SKM-1 treated with dmso at 0.1 percent for 144 hours (cell line): ENCODE data around the gene NR1H3.
"Not testable (repeated sequence)": the region's sequence is repeated elsewhere in the genome, so short reads cannot be mapped to it uniquely, and the experiment has no call there.

Experiments used
- DNase-seq: peaks from one replicate; lab custom pipeline; 2025; ENCODE audit not compliant: unreplicated experiment; lab: John Stamatoyannopoulos, UW

NR1H3 gene

DNA sequence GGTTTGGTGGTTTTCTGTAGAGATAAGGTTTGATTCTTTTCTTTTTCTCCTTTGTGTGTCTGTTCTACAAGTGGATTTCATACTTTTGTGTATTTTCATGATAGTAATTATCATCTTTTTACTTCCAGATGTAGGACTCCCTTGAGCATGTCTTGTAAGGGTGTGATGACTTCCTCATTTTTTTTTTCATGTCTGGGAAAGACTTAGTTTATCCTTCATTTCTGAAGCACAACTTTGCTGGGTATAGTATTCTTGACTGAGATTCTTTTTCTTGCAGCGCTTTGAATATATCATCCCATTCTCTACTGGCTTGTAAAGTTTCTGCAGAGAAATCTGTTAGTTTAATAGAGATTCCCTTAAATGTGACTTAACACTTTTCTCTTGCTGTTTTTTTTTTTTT lies 45.1 kb downstream of the NR1H3 start:
- DNase-seq, result no peak

DNA sequence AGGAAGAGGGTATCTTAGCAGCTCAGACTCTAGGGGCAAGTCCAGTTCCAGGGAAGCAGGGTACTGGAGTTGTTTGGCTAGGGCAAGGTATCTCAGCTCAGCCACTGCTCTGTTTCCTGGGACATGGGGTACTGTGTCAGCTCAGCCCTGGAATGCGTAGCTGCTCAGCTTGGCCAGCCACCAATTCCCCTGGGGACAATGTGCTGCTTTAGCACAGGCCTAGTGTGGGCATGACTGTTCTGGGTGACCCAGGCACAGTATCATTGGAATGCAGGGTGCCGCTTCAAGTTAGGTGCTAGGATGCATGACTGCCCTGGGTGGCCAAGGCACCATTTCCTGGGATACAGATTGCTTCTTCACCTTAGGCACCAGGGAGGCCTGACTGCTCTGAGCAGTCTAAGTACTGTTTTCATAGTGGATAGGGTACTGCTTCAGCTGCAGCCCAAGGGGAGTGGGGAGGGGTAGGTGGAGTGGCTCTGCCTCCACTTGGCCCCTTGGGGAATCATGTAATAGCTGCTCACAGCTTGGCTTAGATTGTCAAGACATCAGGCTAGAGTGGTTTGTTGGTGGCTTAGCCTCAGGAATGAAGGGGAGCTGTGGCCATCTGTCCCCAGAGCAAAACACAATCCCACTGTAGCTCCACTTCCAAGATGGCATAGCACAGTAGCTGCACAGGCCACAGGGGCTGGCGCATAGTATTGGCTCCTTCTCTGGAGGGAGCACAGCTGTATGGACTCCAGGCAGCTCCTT lies 48.1 kb downstream of the NR1H3 start:
- DNase-seq, result no peak

GRCh38 chr11:47306484-47306844 lies 48.7 kb downstream of the NR1H3 start:
- no peak for DNase-seq

DNA sequence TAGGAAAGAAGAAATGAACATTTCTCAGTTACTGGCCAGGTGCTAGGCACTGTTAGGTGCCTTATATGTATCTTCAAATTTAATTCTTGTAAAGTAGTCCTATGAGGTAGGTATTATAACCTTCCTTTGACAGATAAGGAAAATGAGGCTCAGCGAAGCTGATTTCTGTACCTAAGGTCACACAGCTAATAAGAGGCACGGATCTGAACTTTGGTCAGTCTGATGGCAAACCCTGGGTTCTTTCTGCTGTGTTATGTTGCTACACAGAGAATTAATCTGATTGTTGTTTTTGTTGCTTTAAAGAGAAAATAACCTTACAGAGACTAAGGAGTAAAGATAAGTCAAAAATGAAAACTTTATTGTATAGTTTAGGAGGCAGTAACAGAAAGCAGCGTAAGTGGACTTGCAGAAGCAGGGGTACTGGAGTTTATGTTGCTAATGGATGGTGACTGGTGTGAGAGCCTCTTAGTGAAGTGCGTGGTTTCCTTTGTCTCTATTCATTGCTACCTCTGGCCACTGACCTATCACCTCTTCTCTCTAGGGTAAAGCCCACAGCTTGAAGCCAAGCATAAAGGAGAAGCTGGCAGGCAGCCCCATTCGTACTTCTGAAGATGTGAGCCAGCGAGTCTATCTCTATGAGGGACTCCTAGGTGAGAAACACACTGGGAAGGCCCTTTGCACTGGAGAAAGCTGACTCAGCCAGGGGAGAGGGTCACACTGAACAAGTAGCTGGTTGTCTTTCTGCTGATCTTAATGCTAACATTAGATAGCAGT lies 50.4 kb downstream of the NR1H3 start:
- DNase-seq, result no peak

DNA sequence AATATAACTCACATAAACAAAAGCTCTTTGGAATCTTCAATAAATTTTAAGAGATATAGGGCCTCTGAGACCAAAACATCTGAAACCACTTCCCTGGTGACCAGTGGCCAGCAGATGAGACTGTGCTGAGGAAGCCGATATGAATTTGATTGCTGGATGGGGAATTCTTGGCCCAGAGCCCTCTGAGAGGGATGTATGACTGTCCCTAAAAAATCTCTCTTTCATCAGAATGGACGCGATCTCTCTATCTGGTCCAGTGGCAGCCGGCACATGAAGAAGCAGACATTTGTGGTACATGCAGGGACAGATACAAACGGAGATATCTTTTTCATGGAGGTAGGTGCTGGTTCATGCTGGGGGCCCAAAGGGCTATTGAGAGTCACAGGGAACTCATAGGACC lies 57.2 kb downstream of the NR1H3 start:
- no peak for DNase-seq

DNA sequence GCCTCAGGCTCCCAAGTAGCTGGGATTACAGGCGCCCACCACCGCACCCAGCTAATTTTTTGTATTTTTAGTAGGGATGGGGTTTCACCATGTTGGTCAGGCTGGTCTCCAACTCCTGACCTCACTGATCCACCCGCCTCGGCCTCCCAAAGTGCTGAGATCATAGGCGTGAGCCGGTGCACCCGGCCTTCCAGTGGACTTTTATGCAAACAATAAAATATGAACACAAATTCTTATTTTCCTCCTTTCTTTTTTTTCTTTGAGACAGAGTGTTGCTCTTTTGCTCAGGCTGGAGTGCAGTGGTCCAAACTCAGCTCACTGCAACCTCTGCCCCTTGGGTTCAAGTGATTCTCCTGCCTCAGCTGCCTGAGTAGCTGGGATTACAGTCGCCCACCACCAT lies 58.7 kb downstream of the NR1H3 start:
- not testable (repeated sequence) for DNase-seq

GRCh38 chr11:47317064-47317828 lies 59.5 kb downstream of the NR1H3 start:
- DNase-seq, result no peak

- no peak for DNase-seq
Measured at GRCh38 chr11:47318166-47318565, 60.4 kb downstream of the NR1H3 start.
